Measurements from ENCODE around the gene KCNQ2. TPM values are rescaled to one million over a fixed set of nuclear protein-coding genes. Genes with fewer than 3 reads are reported as not detected.

The KCNQ2 gene
- total RNA-seq, 4 donors from 2014 or later = 0.19 to 0.40 (median 0.40) TPM; not detected in 1

DNA sequence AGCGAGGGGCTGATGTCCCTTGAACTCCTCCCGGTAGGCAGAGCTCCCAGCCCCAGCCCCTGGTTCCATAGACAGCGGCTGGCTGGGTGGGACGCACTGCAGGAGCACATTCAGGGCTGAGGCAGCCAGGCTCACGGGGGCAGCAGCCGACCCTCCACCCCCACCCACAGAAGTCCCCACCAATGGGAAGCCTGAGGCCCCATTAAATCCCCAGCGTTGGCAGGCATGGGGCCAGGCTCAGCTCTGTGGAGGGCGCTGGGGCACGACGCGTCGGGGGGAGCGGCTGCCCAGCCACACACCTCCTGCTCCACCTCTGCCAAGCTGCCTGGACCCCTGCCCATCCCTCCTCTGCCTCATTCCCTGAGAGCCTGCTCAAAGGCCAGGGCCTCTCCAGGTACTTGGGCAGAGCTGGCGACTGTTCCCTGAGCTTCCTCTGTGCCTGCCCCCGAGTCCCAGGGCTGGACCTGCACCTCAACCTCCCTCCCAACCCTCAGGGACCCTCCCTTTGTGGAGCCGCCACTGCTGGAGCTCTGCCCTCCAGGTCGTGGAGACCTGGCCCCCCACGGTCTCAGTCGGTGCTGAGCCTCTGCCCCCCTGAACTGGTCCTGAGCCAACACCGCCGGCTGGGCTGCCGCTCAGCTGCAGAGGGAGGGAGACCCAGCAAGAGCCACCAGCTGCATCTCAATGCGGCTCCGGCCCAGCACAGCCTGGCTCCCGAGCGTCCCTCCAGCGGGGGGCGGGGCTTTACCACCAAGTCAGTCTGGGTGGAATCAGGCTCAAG, 120.5 kb downstream of the KCNQ2 start:
- ATAC-seq = no peak
- WGBS, 2 donors (ENCODE audit: low coverage in 1 of 2) = 70% methylated on average over 2 of the region's 28 CpGs; no CpG with 5 or more reads in 1 of the 2 donors
- peaks cover 79% of the 10 kb centered on the region for H3K27me3 ChIP-seq
- TF ChIP-seq, protein P1, sequence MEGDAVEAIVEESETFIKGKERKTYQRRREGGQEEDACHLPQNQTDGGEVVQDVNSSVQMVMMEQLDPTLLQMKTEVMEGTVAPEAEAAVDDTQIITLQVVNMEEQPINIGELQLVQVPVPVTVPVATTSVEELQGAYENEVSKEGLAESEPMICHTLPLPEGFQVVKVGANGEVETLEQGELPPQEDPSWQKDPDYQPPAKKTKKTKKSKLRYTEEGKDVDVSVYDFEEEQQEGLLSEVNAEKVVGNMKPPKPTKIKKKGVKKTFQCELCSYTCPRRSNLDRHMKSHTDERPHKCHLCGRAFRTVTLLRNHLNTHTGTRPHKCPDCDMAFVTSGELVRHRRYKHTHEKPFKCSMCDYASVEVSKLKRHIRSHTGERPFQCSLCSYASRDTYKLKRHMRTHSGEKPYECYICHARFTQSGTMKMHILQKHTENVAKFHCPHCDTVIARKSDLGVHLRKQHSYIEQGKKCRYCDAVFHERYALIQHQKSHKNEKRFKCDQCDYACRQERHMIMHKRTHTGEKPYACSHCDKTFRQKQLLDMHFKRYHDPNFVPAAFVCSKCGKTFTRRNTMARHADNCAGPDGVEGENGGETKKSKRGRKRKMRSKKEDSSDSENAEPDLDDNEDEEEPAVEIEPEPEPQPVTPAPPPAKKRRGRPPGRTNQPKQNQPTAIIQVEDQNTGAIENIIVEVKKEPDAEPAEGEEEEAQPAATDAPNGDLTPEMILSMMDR (IDR thresholded peaks at IDR 0.05) = no peak
- TF ChIP-seq POLR2AphosphoS5 (IDR thresholded peaks at IDR 0.05) (no peak), POLR2A (IDR thresholded peaks at IDR 0.05) (no peak), EP300 (IDR thresholded peaks at IDR 0.05) (no peak)
- no peaks in the 10 kb centered on the region for H3K36me3 ChIP-seq
- no peak overlapping the region for H3K4me3 ChIP-seq
- no peak overlapping the region for H3K27ac ChIP-seq
- H3K4me1 ChIP-seq = peaks cover 0 to 13% (median 0%) of the 10 kb centered on the region in 3 donors
- no peaks in the 10 kb centered on the region for H3K9me3 ChIP-seq

DNA sequence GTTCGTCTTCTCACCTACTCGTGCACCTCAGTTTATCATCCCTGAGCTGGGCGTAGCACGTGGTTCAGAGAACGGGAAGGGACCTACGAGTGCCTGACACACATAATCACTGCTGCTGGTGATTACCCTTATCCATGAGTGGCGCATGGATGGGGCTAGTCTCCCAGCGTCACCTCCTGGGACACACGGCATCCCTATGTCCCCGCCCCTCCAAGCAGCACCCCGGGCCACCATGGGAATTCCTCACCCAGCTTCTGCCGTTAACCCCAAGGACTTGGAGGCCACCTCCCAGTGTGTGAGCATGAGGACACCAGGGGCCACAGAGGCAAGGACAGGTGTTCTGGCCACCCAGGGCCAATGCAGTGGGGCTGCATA, 121.1 kb downstream of the KCNQ2 start:
- ATAC-seq = no peak

DNA sequence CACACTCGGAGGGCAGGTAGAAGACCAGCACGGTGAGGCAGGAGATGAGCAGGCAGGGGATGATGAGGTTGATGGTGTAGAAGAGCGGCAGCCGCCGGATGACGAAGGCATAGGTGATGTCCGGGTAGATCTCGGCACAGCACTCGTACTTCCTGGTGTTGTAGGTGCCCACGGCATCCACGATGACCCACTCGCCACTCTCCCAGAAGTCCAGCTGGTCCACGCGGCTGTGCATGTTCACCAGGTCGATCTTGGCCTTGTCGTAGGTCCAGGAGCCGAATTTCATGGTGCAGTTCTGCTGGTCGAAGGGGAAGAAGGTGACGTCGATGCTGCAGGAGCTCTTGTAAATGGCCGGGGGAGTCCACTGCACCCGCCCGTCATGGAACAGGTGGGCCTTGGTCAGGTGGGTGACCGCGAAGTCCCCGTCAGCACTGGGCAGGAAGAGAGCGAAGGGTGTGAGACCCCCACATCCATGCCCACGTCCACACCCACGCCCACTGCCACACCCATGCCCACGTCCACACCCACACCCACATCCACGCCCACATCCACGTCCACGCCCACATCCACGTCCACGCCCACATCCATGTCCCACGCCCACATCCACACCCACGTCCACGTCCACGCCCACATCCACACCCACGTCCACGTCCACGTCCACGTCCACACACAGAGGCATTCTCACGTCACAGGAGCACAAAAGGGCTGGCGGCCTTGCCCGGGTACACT, 121.7 kb downstream of the KCNQ2 start:
- peaks cover 0 to 23% (median 0%) of the 10 kb centered on the region in 3 donors for H3K4me1 ChIP-seq
- H3K27ac ChIP-seq = no peak overlapping the region
- no peaks in the 10 kb centered on the region for H3K36me3 ChIP-seq
- TF ChIP-seq POLR2AphosphoS5 (IDR thresholded peaks at IDR 0.05) (no peak), EP300 (IDR thresholded peaks at IDR 0.05) (no peak), POLR2A (IDR thresholded peaks at IDR 0.05) (no peak)
- TF ChIP-seq, protein P1 (IDR thresholded peaks at IDR 0.05) = no peak
- peaks cover 81% of the 10 kb centered on the region for H3K27me3 ChIP-seq
- no peak overlapping the region for H3K4me3 ChIP-seq
- 80 to 91% methylated on average over 1 to 23 of the region's 46 CpGs for WGBS, 2 donors (ENCODE audit: low coverage in 1 of 2)
- ATAC-seq = no peak
- no peaks in the 10 kb centered on the region for H3K9me3 ChIP-seq

More for the DNA sequence above, 121.1 kb downstream of the KCNQ2 start:
- Histone ChIP-seq H3K27me3 (peaks cover 81% of the 10 kb centered on the region), H3K4me1 (peaks cover 0 to 17% (median 0%) of the 10 kb centered on the region in 3 donors), H3K27ac (no peak overlapping the region), H3K9me3 (no peaks in the 10 kb centered on the region), H3K4me3 (no peak overlapping the region), H3K36me3 (no peaks in the 10 kb centered on the region)
- no peak for TF ChIP-seq EP300 (IDR thresholded peaks at IDR 0.05)
- no peak for TF ChIP-seq POLR2A (IDR thresholded peaks at IDR 0.05)
- TF ChIP-seq, protein P1 (IDR thresholded peaks at IDR 0.05) = no peak
- no peak for TF ChIP-seq POLR2AphosphoS5 (IDR thresholded peaks at IDR 0.05)
- whole genome bisulfite sequencing, 2 donors (ENCODE audit: low coverage in 1 of 2) = 95% methylated on average over 8 of the region's 12 CpGs; no CpG with 5 or more reads in 1 of the 2 donors

Other genes with a start within 250 kb of the KCNQ2 start
- gene BIRC7, start 236.8 kb downstream of the KCNQ2 start, total RNA-seq = not detected
- 1 to 10 TPM in 1 of 4 donors, not detected in 3; 2.3 TPM for gene NKAIN4, start 218.2 kb downstream of the KCNQ2 start, total RNA-seq
- 10 to 100 TPM; 35.0 to 50.1 (median 45.2) TPM for gene ARFGAP1, start 199.8 kb downstream of the KCNQ2 start, total RNA-seq
- gene COL20A1, start 179.5 kb downstream of the KCNQ2 start, total RNA-seq = not detected
- gene CHRNA4, start 111.3 kb downstream of the KCNQ2 start, total RNA-seq = not detected
- gene EEF1A2, start 26.4 kb upstream of the KCNQ2 start, total RNA-seq = 1 to 10 TPM in 3 of 4 donors, under 1 TPM in 1; 0.47 to 6.5 (median 3.4) TPM
- 100 to 1,000 TPM; 114 to 256 (median 162) TPM for gene PPDPF, start 48.1 kb upstream of the KCNQ2 start, total RNA-seq
- gene PTK6, start 64.7 kb upstream of the KCNQ2 start, total RNA-seq = 1 to 10 TPM in 1 of 4 donors, under 1 TPM in 2, not detected in 1; 0.13 to 2.1 (median 0.42) TPM
- not detected for gene SRMS, start 75.1 kb upstream of the KCNQ2 start, total RNA-seq
- under 1 TPM in 1 of 4 donors, not detected in 3; 0.27 TPM for gene FNDC11, start 81.5 kb upstream of the KCNQ2 start, total RNA-seq
- 10 to 100 TPM; 14.2 to 22.2 (median 20.2) TPM for gene HELZ2, start 101.6 kb upstream of the KCNQ2 start, total RNA-seq
- gene GMEB2, start 154.4 kb upstream of the KCNQ2 start, total RNA-seq = 10 to 100 TPM in 3 of 4 donors, 1 to 10 TPM in 1; 9.8 to 16.1 (median 12.1) TPM
- gene STMN3, start 180.8 kb upstream of the KCNQ2 start, total RNA-seq = 10 to 100 TPM; 13.7 to 31.6 (median 17.0) TPM
- 10 to 100 TPM in 3 of 4 donors, 1 to 10 TPM in 1; 7.1 to 43.7 (median 18.7) TPM for gene RTEL1, start 185.7 kb upstream of the KCNQ2 start, total RNA-seq
- 10 to 100 TPM in 3 of 4 donors, 1 to 10 TPM in 1; 8.9 to 27.8 (median 15.4) TPM for gene TNFRSF6B, start 224.0 kb upstream of the KCNQ2 start, total RNA-seq
- 10 to 100 TPM; 38.9 to 56.4 (median 49.0) TPM for gene ARFRP1, start 235.3 kb upstream of the KCNQ2 start, total RNA-seq
- 10 to 100 TPM; 21.7 to 51.7 (median 32.9) TPM for gene ZGPAT, start 235.4 kb upstream of the KCNQ2 start, total RNA-seq

Measured in gastroesophageal sphincter (tissue), 4 donors.